ENCODE results near the gene LRRC31.

Gene LRRC31

GRCh38 chr3:169861871-169862270 is 7.9 kb downstream of the LRRC31 start:
- DNase-seq: no peak

DNA sequence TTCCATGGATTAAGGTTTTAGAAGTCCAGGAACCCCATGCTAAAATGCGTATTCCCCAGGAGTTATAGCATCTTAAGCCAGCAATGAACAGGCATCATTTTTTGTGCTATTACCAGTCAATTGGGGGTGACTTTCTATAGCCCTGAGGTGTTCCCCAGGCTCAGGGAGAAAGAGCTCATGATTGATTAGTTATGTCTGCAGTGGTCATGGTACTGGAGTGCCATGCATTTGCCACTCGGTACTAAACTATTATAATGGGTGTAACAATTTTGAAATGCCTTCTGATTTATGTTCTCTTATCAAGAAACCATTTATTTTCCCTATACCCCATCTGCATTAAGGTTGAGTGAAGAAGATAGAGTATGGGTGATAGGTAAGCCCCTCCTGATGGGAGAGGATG is 11.9 kb downstream of the LRRC31 start:
- DNase-seq: no peak

DNA sequence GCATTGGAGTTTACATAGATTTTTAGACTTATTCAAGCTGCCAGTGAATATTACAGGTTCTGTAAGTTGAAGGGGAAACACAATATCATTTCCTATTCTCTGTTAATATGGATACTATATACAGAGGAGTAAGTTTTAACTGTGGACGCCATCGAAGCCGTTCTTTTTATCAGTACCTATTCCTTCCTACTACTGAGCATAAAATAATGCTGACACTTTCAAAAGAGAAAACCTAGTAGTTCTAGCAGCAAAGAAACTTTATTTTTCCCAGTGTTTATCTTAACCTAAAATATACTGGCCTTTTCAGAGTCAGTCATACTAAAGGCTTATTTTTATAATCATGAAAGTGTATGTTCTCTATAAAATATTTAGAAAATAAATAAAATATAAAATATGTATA is 14.2 kb downstream of the LRRC31 start:
- DNase-seq: no peak

DNA sequence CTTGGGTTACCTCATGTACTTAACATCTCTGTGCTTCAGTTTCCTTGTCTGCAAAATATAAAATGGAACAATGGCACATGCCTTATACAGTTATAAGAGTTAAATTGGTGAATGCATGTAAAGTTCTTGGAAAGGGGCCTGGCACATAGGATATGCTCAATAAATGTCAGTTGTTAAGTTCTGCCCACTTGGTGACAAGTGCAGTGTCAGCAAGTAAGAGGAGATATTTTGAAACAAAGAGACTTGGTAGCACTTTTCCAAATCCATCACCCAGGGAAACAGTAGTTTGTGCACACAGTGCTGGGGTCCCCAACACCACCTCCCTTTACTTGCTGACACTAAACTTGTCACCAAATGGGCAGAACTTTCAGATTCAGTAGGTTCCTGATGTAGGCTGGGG is 19.1 kb downstream of the LRRC31 start:
- DNase-seq: no peak

DNA sequence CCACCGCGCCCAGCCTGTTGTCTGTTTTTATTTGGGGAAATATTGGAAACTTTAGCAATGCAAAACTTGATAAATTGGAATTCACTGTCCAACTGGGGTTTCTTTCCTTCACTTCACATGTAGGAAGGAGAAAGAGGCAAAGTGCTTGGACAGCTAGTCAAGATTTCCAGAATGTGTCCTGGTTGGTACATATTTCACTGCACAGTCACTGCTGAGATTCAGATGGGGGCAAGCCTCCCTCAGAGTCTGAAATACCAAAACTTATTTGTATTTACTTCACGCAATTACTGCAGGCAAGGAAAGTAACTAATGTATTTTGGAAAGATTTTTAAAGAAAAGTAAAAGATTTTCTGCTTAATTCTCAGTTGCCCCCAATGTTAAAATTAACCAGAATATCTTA is 21.0 kb downstream of the LRRC31 start:
- DNase-seq: no peak

GRCh38 chr3:169847896-169848295 is 21.8 kb downstream of the LRRC31 start:
- DNase-seq: no peak

GRCh38 chr3:169846458-169847193 is 23.1 kb downstream of the LRRC31 start:
- no peak for DNase-seq

DNA sequence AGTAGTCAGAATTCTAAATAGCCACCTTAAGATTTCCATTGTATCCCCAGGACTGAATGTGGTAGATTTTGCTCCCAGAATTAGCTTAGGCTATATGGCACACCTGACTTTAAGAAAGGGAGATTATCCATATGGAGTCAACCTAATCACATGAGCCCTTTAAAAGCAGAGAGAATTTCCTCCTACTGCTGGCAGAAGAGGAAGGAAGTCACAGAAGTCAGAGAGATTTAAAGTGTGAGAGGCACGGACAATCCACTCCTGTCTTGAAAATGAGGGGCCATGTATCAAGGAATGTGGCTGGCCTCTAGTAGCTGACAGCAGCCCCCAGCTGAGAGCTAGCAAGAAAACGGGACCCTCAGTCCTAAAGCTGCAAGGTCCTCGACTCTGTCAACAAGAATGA is 26.8 kb downstream of the LRRC31 start:
- no peak for DNase-seq

DNA sequence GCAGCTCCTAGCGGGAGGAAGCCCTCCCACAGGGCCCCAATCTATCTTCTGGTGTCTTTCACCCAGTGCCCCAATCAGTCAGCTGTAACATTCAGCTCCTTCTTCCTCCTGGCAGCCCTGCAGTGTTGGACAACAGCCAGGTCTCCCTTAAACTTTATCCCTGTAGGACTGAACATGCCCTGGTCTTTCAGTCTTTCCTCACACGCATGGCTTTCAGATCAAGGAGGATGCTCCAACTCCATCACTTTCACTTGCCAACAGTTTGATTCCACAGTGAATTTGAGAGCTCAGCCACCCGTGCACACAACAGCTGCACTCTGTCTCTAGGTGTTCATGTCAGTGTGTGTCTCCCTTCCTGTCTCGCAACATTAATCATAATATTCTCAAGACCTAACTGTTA is 28.6 kb downstream of the LRRC31 start:
- DNase-seq: peak; percentile 13

- DNase-seq: no peak
These were observed 31.2 kb downstream of the LRRC31 start for GRCh38 chr3:169838511-169839030.

DNA sequence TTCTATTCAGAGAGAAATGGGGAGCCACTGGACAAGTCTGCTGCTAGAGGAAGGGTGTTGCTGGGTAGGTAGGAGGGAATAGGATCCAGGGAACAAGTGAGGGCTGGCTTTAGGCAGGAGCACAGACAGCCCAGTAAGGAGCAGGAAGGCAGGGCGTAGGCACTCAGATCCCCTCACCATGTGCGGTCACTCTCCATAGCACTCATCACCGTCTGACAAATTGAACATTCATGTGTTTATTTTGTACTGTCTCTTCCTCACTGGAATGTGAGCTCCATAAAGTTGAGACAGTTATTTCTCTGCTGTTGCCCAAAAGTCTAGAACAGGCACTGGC is 32.8 kb downstream of the LRRC31 start:
- no peak for DNase-seq

- no peak for DNase-seq
These were observed 33.4 kb downstream of the LRRC31 start for GRCh38 chr3:169836078-169836941.

DNA sequence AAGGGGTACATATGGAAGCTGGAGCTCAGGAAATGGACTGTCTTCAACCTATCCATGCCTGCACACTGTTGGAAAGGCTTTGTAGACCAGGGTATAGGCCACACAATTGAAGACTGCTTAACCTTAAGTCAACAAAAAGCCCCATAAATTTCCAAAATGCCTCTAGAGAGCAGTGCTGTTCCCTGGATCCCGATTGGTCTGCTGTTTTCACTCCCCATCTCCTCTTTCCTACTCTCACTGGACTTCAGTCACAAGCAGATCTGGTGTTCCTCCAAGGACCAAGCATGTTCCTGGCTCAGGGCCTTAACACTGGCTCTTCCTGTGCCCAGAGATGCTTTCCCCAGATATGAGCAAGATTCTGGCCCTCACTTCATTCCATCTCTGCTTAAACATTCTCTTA is 34.2 kb downstream of the LRRC31 start:
- no peak for DNase-seq

GRCh38 chr3:169827712-169828111 is 42.0 kb downstream of the LRRC31 start:
- DNase-seq: no peak

DNA sequence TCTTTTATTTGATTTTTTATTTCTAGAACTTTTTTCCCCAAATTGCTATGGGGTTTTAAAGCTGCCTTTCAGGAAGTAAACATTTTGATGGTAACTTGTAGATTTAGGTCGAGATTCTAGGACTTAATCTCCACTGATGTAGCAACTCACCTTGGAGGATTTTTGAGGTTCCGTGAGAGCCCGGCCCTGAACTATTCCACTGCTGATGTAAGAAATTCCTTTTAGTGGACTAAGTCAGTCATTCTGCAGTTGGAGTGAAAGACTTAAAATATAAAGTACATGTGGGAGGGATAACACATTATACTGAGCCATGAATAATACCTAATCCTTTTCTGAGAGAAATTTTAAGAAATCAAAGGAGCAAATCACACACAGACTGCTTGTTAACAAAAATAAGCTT is 44.4 kb downstream of the LRRC31 start:
- DNase-seq: no peak

- DNase-seq: no peak
These were observed 46.8 kb downstream of the LRRC31 start for GRCh38 chr3:169822983-169823382.

GRCh38 chr3:169822540-169822939 is 47.2 kb downstream of the LRRC31 start:
- no peak for DNase-seq

DNA sequence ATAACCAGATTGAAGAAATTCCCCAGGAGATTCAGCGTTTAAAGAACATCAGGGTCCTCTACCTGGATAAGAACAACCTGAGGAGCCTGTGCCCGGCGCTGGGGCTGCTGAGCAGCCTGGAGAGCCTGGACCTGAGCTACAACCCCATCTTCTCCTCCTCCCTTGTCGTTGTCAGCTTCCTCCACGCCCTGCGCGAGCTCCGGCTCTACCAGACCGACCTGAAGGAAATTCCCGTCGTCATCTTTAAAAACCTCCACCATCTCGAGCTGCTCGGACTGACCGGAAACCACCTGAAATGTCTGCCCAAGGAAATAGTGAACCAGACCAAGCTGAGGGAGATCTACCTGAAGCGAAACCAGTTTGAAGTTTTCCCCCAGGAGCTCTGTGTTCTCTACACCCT is 47.6 kb downstream of the LRRC31 start:
- DNase-seq: no peak

GRCh38 chr3:169818316-169818715 is 51.4 kb downstream of the LRRC31 start:
- no peak for DNase-seq

GRCh38 chr3:169815590-169816150 is 54.1 kb downstream of the LRRC31 start:
- no peak for DNase-seq

DNA sequence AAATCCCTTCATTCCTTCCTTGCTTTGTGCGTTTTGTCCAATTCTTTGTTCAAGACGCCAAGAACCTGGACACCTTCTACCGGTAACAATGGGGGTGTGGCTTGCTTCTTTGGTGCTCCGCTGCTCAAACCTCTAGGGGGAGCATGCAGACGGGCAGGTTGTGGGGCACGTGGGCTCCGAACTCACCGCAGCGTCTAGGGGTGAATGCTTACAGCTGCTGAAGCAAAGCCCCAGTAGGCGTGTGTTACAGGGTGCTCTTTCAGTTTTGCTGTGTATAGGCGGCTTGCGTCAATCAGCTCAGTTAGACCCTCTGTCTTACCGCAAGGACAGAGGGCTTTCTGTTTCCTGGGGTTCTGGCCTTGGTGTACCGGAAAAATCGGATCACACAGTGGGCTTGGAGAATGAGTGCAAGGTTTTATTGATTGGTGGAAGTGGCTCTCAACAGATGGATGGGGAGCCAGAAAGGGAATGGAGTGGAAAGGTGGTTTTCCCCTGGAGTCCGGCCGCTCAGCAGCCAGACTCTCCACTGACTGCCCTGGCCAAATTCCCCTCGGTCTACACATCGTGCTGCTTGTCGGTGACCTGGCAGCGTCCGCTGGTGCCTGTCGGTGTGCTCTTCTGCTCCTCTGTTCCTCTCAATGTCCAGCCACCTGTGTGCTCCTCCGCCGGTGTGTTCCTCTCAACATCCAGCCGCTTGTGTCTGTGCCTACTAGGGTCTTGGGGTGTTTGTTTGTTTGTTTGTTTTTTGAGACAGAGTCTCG is 55.8 kb downstream of the LRRC31 start:
- DNase-seq: no peak

GRCh38 chr3:169813278-169813677 is 56.5 kb downstream of the LRRC31 start:
- DNase-seq: no peak
